CD4-positive, CD25-positive, alpha-beta regulatory T cell (primary cell): Measurements from ENCODE around the gene CSNK2A3. TPM values are rescaled to one million over a fixed set of nuclear protein-coding genes. Genes with fewer than 3 reads are reported as not detected.
"Not testable (repeated sequence)": the region's sequence is repeated elsewhere in the genome, so short reads cannot be mapped to it uniquely, and the experiment has no call there.

Experiments
- ATAC-seq, 2 donors: fragments of 150-1000 bp; cut with Tn5 transposase; one replicate each; pipeline ENCODE4 v1.10.0; 2021; ENCODE audit warnings: low read depth in 2 of 2, moderate number of reproducible peaks in 2 of 2, moderate library complexity in 1 of 2
- DNase-seq, 3 donors: peaks; one replicate each; pipeline versions ENCODE4 v3.0.0 to v3.0.0-alpha.2; 2012 to 2022; ENCODE audit warnings: mixed read lengths in 1 of 3
- H3K27ac ChIP-seq: one replicate; pipeline ENCODE4 v1.7.0; 2013; ENCODE audit warnings: mild to moderate bottlenecking, low read length; ENCODE audit not compliant: insufficient read depth, poor library complexity, severe bottlenecking
- H3K27me3 ChIP-seq: one replicate; pipeline ENCODE4 v1.7.0; 2013; ENCODE audit warnings: low read length; ENCODE audit not compliant: control insufficient read depth, insufficient read depth
- H3K36me3 ChIP-seq: one replicate; pipeline ENCODE4 v1.7.0; 2013; ENCODE audit warnings: mild to moderate bottlenecking, low read length, moderate library complexity; ENCODE audit not compliant: control insufficient read depth, insufficient read depth
- H3K4me1 ChIP-seq: 2 replicates; pipeline ENCODE4 v1.7.0; 2013; ENCODE audit warnings: mild to moderate bottlenecking, low read length; ENCODE audit not compliant: insufficient read depth, control insufficient read depth, poor library complexity, severe bottlenecking
- H3K4me3 ChIP-seq: one replicate; pipeline ENCODE4 v1.7.0; 2013; ENCODE audit warnings: low read depth, mild to moderate bottlenecking, low read length, moderate library complexity
- H3K9me3 ChIP-seq, 2 experiments: 1 replicate in 1 of 2; 2 replicates in 1 of 2; pipeline ENCODE4 v1.7.0; 2013; ENCODE audit warnings: low read length in 2 of 2, mild to moderate bottlenecking in 1 of 2, moderate library complexity in 1 of 2; ENCODE audit not compliant: control insufficient read depth in 2 of 2
- H3K27ac Mint-ChIP-seq, 3 donors: one replicate each; pipeline ENCODE4 v1.8.0; 2020 to 2022; ENCODE audit warnings: mild to moderate bottlenecking in 3 of 3, mixed read lengths in 3 of 3, moderate library complexity in 2 of 3
- H3K27me3 Mint-ChIP-seq: one replicate; pipeline ENCODE4 v1.8.0; 2022; ENCODE audit warnings: mild to moderate bottlenecking, mixed read lengths
- H3K36me3 Mint-ChIP-seq: one replicate; pipeline ENCODE4 v1.8.0; 2020; ENCODE audit warnings: mixed read lengths
- H3K4me1 Mint-ChIP-seq, 4 donors: one replicate each; pipeline ENCODE4 v1.8.0; 2020 to 2022; ENCODE audit warnings: mixed read lengths in 4 of 4, mild to moderate bottlenecking in 1 of 4
- H3K4me3 Mint-ChIP-seq, 4 donors: one replicate each; pipeline ENCODE4 v1.8.0; 2020 to 2022; ENCODE audit warnings: mild to moderate bottlenecking in 4 of 4, mixed read lengths in 4 of 4, moderate library complexity in 3 of 4
- H3K9me3 Mint-ChIP-seq, 7 donors: one replicate each; pipeline ENCODE4 v1.8.0; 2020 to 2022; ENCODE audit warnings: mixed read lengths in 7 of 7, mild to moderate bottlenecking in 3 of 7, moderate library complexity in 2 of 7
- polyA plus RNA-seq, 4 donors: library from polyadenylated mRNA; unstranded; fragments of 300-500 nt; fragmentation: Illumina TruSeq; gene quantifications; one replicate each; pipeline ENCODE4 v1.2.3, GENCODE V29; 2021
- total RNA-seq: library from RNA; stranded (reverse); gene quantifications from one replicate; pipeline ENCODE4 v1.2.3, GENCODE V29; 2022

The CSNK2A3 gene
- total and polyA plus RNA-seq, 5 donors from 2014 or later = 1.2 to 1.6 (median 1.3) TPM; not detected in 1

GRCh38 chr11:11363674-11364073 is 10.6 kb upstream of the CSNK2A3 start:
- Mint-ChIP-seq H3K27me3 (peaks cover 13% of the 10 kb centered on the region), H3K27ac (no peak overlapping the region), H3K4me1 (no peaks in the 10 kb centered on the region), H3K36me3 (no peaks in the 10 kb centered on the region), H3K4me3 (no peak overlapping the region), H3K9me3 (peaks cover 0 to 9% (median 2%) of the 10 kb centered on the region in 7 donors)
- ATAC-seq = no peak
- H3K4me3 ChIP-seq = no peak overlapping the region
- no peaks in the 10 kb centered on the region for H3K36me3 ChIP-seq
- peaks cover 2% of the 10 kb centered on the region for H3K27me3 ChIP-seq
- no peak overlapping the region for H3K27ac ChIP-seq
- DNase-seq = no peak
- H3K9me3 ChIP-seq = no peaks in the 10 kb centered on the region
- H3K4me1 ChIP-seq = no peaks in the 10 kb centered on the region

GRCh38 chr11:11359611-11360010 is 6.6 kb upstream of the CSNK2A3 start:
- Mint-ChIP-seq H3K27me3 (peaks cover 13% of the 10 kb centered on the region), H3K27ac (no peak overlapping the region), H3K4me1 (no peaks in the 10 kb centered on the region), H3K36me3 (no peaks in the 10 kb centered on the region), H3K4me3 (no peak overlapping the region), H3K9me3 (peaks cover 0 to 3% (median 0%) of the 10 kb centered on the region in 7 donors)
- ATAC-seq (no peak), DNase-seq (no peak)
- H3K4me1 ChIP-seq = no peaks in the 10 kb centered on the region
- H3K27ac ChIP-seq = no peak overlapping the region
- H3K36me3 ChIP-seq = no peaks in the 10 kb centered on the region
- H3K9me3 ChIP-seq = no peaks in the 10 kb centered on the region
- H3K4me3 ChIP-seq = no peak overlapping the region
- peaks cover 2% of the 10 kb centered on the region for H3K27me3 ChIP-seq

- Histone ChIP-seq H3K9me3 (no peaks in the 10 kb centered on the region), H3K4me3 (no peak overlapping the region), H3K36me3 (no peaks in the 10 kb centered on the region), H3K4me1 (no peaks in the 10 kb centered on the region), H3K27me3 (peaks cover 2% of the 10 kb centered on the region), H3K27ac (no peak overlapping the region)
- H3K27ac Mint-ChIP-seq = no peak overlapping the region
- H3K4me3 Mint-ChIP-seq = no peak overlapping the region
- H3K27me3 Mint-ChIP-seq = peaks cover 13% of the 10 kb centered on the region
- H3K9me3 Mint-ChIP-seq = peaks cover 0 to 3% (median 0%) of the 10 kb centered on the region in 7 donors
- ATAC-seq (no peak), DNase-seq (no peak)
- no peaks in the 10 kb centered on the region for H3K36me3 Mint-ChIP-seq
- no peaks in the 10 kb centered on the region for H3K4me1 Mint-ChIP-seq
Measured at GRCh38 chr11:11356842-11357241, 3.8 kb upstream of the CSNK2A3 start.

- not testable (repeated sequence) for H3K27ac Mint-ChIP-seq, DNase-seq, H3K27me3 Mint-ChIP-seq, H3K27ac ChIP-seq, H3K36me3 Mint-ChIP-seq, H3K36me3 ChIP-seq, H3K4me3 ChIP-seq, H3K27me3 ChIP-seq, H3K9me3 ChIP-seq, H3K4me1 ChIP-seq, H3K4me1 Mint-ChIP-seq, H3K9me3 Mint-ChIP-seq, H3K4me3 Mint-ChIP-seq, ATAC-seq
Measured at GRCh38 chr11:11351851-11352250, 1.2 kb downstream of the CSNK2A3 start.

- H3K36me3 Mint-ChIP-seq = no peaks in the 10 kb centered on the region
- H3K4me1 Mint-ChIP-seq = no peaks in the 10 kb centered on the region
- Histone ChIP-seq H3K9me3 (no peaks in the 10 kb centered on the region), H3K27me3 (no peaks in the 10 kb centered on the region), H3K36me3 (no peaks in the 10 kb centered on the region), H3K4me1 (no peaks in the 10 kb centered on the region), H3K4me3 (no peak overlapping the region), H3K27ac (no peak overlapping the region)
- no peak for ATAC-seq
- H3K27me3 Mint-ChIP-seq = peaks cover 6% of the 10 kb centered on the region
- no peak overlapping the region for H3K4me3 Mint-ChIP-seq
- H3K9me3 Mint-ChIP-seq = no peaks in the 10 kb centered on the region
- no peak overlapping the region for H3K27ac Mint-ChIP-seq
- no peak for DNase-seq
Measured at GRCh38 chr11:11351042-11351586, 1.9 kb downstream of the CSNK2A3 start.

GRCh38 chr11:11349870-11350337 is 3.1 kb downstream of the CSNK2A3 start:
- Histone ChIP-seq H3K27ac (no peak overlapping the region), H3K4me3 (no peak overlapping the region), H3K4me1 (no peaks in the 10 kb centered on the region), H3K36me3 (no peaks in the 10 kb centered on the region), H3K9me3 (no peaks in the 10 kb centered on the region), H3K27me3 (no peaks in the 10 kb centered on the region)
- Mint-ChIP-seq H3K4me3 (no peak overlapping the region), H3K9me3 (no peaks in the 10 kb centered on the region), H3K27ac (no peak overlapping the region), H3K36me3 (no peaks in the 10 kb centered on the region), H3K27me3 (peaks cover 6% of the 10 kb centered on the region), H3K4me1 (no peaks in the 10 kb centered on the region)
- ATAC-seq (no peak), DNase-seq (no peak)

- Histone ChIP-seq H3K36me3 (no peaks in the 10 kb centered on the region), H3K4me3 (no peak overlapping the region), H3K9me3 (no peaks in the 10 kb centered on the region), H3K4me1 (no peaks in the 10 kb centered on the region), H3K27ac (no peak overlapping the region), H3K27me3 (no peaks in the 10 kb centered on the region)
- Mint-ChIP-seq H3K27ac (peak overlapping the region in 1 of 3 donors; percentile 44), H3K27me3 (peaks cover 6% of the 10 kb centered on the region), H3K36me3 (no peaks in the 10 kb centered on the region), H3K9me3 (no peaks in the 10 kb centered on the region), H3K4me1 (no peaks in the 10 kb centered on the region), H3K4me3 (no peak overlapping the region)
- ATAC-seq (no peak), DNase-seq (no peak)
Measured at GRCh38 chr11:11349106-11349825, 3.8 kb downstream of the CSNK2A3 start.

- Histone ChIP-seq H3K9me3 (no peaks in the 10 kb centered on the region), H3K4me1 (no peaks in the 10 kb centered on the region), H3K27me3 (no peaks in the 10 kb centered on the region), H3K36me3 (no peaks in the 10 kb centered on the region), H3K4me3 (no peak overlapping the region), H3K27ac (no peak overlapping the region)
- no peaks in the 10 kb centered on the region for H3K4me1 Mint-ChIP-seq
- DNase-seq = no peak
- H3K9me3 Mint-ChIP-seq = no peaks in the 10 kb centered on the region
- no peaks in the 10 kb centered on the region for H3K36me3 Mint-ChIP-seq
- H3K4me3 Mint-ChIP-seq = no peak overlapping the region
- no peak for ATAC-seq
- peak overlapping the region in 1 of 3 donors; percentile 27 for H3K27ac Mint-ChIP-seq
- H3K27me3 Mint-ChIP-seq = peaks cover 6% of the 10 kb centered on the region
Measured at GRCh38 chr11:11348303-11348702, 4.7 kb downstream of the CSNK2A3 start.
